Hepatocyte (in vitro differentiated cells): Measurements from ENCODE around the gene GRK3. TPM values are rescaled to one million over a fixed set of nuclear protein-coding genes. Genes with fewer than 3 reads are reported as not detected.

Experiments
- DNase-seq: peaks from one replicate; pipeline ENCODE4 v3.0.0-alpha.2; 2016; ENCODE audit warnings: low spot score
- H2AFZ ChIP-seq: fragments of 200-600 bp; sonication (generic); 2 replicates; pipeline ENCODE4 v1.6.0; 2016; ENCODE audit warnings: antibody characterized with exemption, mild to moderate bottlenecking
- H3K27ac ChIP-seq: fragments of 200-600 bp; sonication (generic); 2 replicates; pipeline ENCODE4 v1.5.1; 2016; ENCODE audit warnings: mild to moderate bottlenecking
- H3K27me3 ChIP-seq: fragments of 200-600 bp; sonication (generic); 2 replicates; pipeline ENCODE4 v1.6.1; 2016
- H3K36me3 ChIP-seq: fragments of 200-600 bp; sonication (generic); replicated peaks from 2 replicates; pipeline ENCODE4 v1.5.1; 2016; ENCODE audit warnings: low read depth; ENCODE audit not compliant: insufficient read depth
- H3K4me1 ChIP-seq: fragments of 200-600 bp; sonication (generic); 2 replicates; pipeline ENCODE4 v1.5.1; 2016; ENCODE audit warnings: mild to moderate bottlenecking, moderate library complexity; ENCODE audit not compliant: insufficient read depth
- H3K4me2 ChIP-seq: fragments of 200-600 bp; sonication (generic); 2 replicates; pipeline ENCODE4 v1.6.0; 2016
- H3K4me3 ChIP-seq: fragments of 200-600 bp; sonication (generic); 2 replicates; pipeline ENCODE4 v1.5.1; 2016; ENCODE audit warnings: mild to moderate bottlenecking
- H3K79me2 ChIP-seq: fragments of 200-600 bp; sonication (generic); 2 replicates; pipeline ENCODE4 v1.6.0; 2017; ENCODE audit warnings: mild to moderate bottlenecking
- H3K9me2 ChIP-seq: fragments of 200-600 bp; sonication (generic); replicated peaks from 2 replicates; pipeline ENCODE4 v1.6.0; 2017; ENCODE audit warnings: mild to moderate bottlenecking; ENCODE audit not compliant: insufficient read depth
- H3K9me3 ChIP-seq: fragments of 200-600 bp; sonication (generic); 2 replicates; pipeline ENCODE4 v1.5.1; 2016; ENCODE audit warnings: low read depth, mild to moderate bottlenecking
- H4K20me1 ChIP-seq: fragments of 200-600 bp; sonication (generic); 2 replicates; pipeline ENCODE4 v1.6.0; 2016; ENCODE audit warnings: mild to moderate bottlenecking; ENCODE audit not compliant: insufficient read depth, poor library complexity, severe bottlenecking
- EZH2 ChIP-seq: fragments of 200-600 bp; sonication (generic); IDR thresholded peaks from 2 replicates; pipeline ENCODE4 v1.6.1; 2016; ENCODE audit warnings: antibody characterized with exemption, mild to moderate bottlenecking, borderline replicate concordance
- EZH2phosphoT487 ChIP-seq: fragments of 200-600 bp; sonication (generic); IDR thresholded peaks from one replicate; pipeline ENCODE4 v1.6.1; 2018; ENCODE audit warnings: antibody characterized with exemption, mild to moderate bottlenecking, low read depth, moderate library complexity; ENCODE audit not compliant: unreplicated experiment, severe bottlenecking
- WGBS: methylation state at CpG from one replicate; pipeline ENCODE4 v1.1.6; 2016; ENCODE audit warnings: low lambda C conversion rate; ENCODE audit errors: missing lambda C conversion rate; 5-methylcytosine and 5-hydroxymethylcytosine counted together
- polyA plus RNA-seq: library from polyadenylated mRNA; unstranded; fragments of >200 nt; fragmentation: Nextera tagmentation; extraction: Ambion mirVana; gene quantifications from 2 replicates; pipeline ENCODE4 v1.2.1, GENCODE V29; 2016
- total RNA-seq: library from RNA; depleted of rRNA; stranded (reverse); fragments of >200 nt; gene quantifications from 2 replicates; pipeline ENCODE4 v1.2.3, GENCODE V29; 2014
- TF ChIP-seq, protein P1 (sequence below): fragments of 200-600 bp; sonication (generic); IDR thresholded peaks from 2 replicates; pipeline ENCODE4 v1.5.1; 2016; ENCODE audit warnings: antibody characterized with exemption, mild to moderate bottlenecking; ENCODE audit not compliant: poor library complexity

Gene GRK3
- total and polyA plus RNA-seq, 2 experiments from 2014 or later: 1.5 to 7.1 TPM

DNA sequence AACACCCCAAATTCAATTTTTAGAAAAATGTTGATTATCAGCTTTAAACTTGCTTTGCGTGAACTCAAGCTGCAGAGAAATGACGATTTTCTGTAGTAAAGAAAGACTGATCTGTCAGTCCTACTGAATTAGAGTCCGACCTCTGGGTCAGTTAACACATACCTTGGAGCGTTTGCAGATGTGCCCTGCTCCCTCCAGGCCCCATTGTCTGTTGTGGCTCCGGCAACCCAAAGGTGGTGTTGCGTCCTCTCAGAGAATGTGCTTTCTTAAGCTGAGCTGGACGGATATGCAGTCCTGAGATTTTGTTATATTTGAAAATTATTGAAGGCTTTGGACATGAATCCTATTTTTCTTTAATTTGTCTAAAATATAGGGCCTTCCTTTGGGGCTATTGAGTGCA is 146.0 kb downstream of the GRK3 start:
- Histone ChIP-seq H3K27ac (no peak overlapping the region), H3K27me3 (no peaks in the 10 kb centered on the region), H3K4me1 (no peaks in the 10 kb centered on the region), H3K79me2 (no peaks in the 10 kb centered on the region), H2AFZ (no peak overlapping the region), H3K4me2 (no peak overlapping the region), H3K4me3 (no peak overlapping the region), H3K9me3 (no peaks in the 10 kb centered on the region), H3K9me2 (no peaks in the 10 kb centered on the region), H4K20me1 (no peaks in the 10 kb centered on the region), H3K36me3 (no peaks in the 10 kb centered on the region)
- TF ChIP-seq, protein P1, sequence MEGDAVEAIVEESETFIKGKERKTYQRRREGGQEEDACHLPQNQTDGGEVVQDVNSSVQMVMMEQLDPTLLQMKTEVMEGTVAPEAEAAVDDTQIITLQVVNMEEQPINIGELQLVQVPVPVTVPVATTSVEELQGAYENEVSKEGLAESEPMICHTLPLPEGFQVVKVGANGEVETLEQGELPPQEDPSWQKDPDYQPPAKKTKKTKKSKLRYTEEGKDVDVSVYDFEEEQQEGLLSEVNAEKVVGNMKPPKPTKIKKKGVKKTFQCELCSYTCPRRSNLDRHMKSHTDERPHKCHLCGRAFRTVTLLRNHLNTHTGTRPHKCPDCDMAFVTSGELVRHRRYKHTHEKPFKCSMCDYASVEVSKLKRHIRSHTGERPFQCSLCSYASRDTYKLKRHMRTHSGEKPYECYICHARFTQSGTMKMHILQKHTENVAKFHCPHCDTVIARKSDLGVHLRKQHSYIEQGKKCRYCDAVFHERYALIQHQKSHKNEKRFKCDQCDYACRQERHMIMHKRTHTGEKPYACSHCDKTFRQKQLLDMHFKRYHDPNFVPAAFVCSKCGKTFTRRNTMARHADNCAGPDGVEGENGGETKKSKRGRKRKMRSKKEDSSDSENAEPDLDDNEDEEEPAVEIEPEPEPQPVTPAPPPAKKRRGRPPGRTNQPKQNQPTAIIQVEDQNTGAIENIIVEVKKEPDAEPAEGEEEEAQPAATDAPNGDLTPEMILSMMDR: no peak
- TF ChIP-seq EZH2 (no peak), EZH2phosphoT487 (no peak)
- no peak for DNase-seq
- WGBS: 82% methylated on average over 7 of the region's 7 CpGs

DNA sequence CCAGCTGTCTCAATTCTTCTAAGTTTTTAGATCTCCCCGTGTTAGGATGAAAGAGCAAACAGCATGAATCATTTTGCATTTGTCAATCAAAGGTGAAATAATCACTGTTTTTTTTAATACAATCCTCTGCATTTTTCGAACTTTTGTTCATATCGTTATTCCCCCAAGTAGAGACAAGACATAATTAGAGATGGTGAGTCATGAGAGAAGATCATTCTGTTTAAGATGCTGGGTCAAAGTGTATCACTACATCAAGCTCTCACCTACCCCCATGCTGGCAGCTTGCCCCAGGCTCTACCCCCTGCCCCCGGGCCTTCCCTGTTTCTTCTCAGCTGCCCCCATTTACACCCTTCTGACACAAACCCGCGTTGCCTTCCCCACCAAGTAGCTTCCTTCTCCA is 147.0 kb downstream of the GRK3 start:
- no peak overlapping the region for H3K27ac ChIP-seq
- H3K4me2 ChIP-seq: no peak overlapping the region
- H3K4me3 ChIP-seq: no peak overlapping the region
- H3K36me3 ChIP-seq: no peaks in the 10 kb centered on the region
- no peak for DNase-seq
- 80% methylated on average over 6 of the region's 6 CpGs for WGBS
- no peak overlapping the region for H2AFZ ChIP-seq
- no peaks in the 10 kb centered on the region for H3K79me2 ChIP-seq
- H3K9me2 ChIP-seq: no peaks in the 10 kb centered on the region
- no peaks in the 10 kb centered on the region for H3K27me3 ChIP-seq
- no peak for TF ChIP-seq EZH2phosphoT487
- TF ChIP-seq EZH2: no peak
- TF ChIP-seq, protein P1: no peak
- H3K4me1 ChIP-seq: no peaks in the 10 kb centered on the region
- H3K9me3 ChIP-seq: no peaks in the 10 kb centered on the region
- H4K20me1 ChIP-seq: no peaks in the 10 kb centered on the region

DNA sequence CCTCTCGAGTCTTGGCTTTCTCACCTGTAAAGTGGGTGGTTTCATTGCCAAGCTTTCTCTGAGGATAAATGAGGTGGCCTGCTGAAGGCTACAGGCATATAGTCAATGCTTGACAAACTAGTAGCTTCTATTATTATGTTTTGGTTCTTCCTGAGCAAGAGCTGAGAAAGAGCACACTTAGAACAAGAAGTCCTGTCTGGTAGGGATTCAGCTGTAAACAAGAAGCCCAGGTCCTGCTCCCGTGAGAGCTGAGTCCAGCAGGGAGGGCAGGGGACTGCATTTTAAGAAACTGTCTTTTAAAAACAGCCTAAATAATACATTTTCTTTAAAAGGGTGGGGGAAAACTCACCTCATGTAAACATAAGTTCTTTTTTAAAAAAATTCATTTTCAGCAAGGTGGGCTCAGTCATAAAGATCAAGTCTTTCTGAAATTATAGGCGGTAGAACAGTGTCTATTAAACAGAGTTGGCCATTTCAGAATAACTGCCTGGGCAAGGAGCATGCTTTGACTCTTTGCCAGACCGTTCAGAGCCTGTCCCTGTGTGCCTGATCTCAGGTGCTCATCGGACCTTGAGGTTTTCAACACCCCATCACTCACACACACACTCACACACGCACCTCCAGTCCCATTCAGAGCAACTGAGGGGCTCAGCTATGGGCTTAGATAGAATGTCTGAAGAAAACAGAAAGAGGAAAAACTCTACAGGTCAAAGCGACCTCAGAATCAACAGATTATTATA is 148.4 kb downstream of the GRK3 start:
- H3K27ac ChIP-seq: no peak overlapping the region
- H4K20me1 ChIP-seq: no peaks in the 10 kb centered on the region
- no peaks in the 10 kb centered on the region for H3K9me3 ChIP-seq
- no peak overlapping the region for H3K4me3 ChIP-seq
- no peaks in the 10 kb centered on the region for H3K27me3 ChIP-seq
- WGBS: 90% methylated on average over 7 of the region's 7 CpGs
- no peaks in the 10 kb centered on the region for H3K4me1 ChIP-seq
- H3K4me2 ChIP-seq: no peak overlapping the region
- DNase-seq: no peak
- no peak for TF ChIP-seq EZH2phosphoT487
- no peak for TF ChIP-seq EZH2
- TF ChIP-seq, protein P1: no peak
- H3K36me3 ChIP-seq: no peaks in the 10 kb centered on the region
- H3K9me2 ChIP-seq: no peaks in the 10 kb centered on the region
- no peak overlapping the region for H2AFZ ChIP-seq
- H3K79me2 ChIP-seq: no peaks in the 10 kb centered on the region
